Type B pancreatic cell (in vitro differentiated cells): ENCODE data around the gene CORO1A. TPM values are rescaled to one million over a fixed set of nuclear protein-coding genes. Genes with fewer than 3 reads are reported as not detected.
"Not testable (repeated sequence)": the region's sequence is repeated elsewhere in the genome, so short reads cannot be mapped to it uniquely, and the experiment has no call there.

Experiments
- DNase-seq: peaks from one replicate; pipeline ENCODE4 v3.0.0; 2021; ENCODE audit warnings: mixed read lengths; ENCODE audit not compliant: unreplicated experiment; ENCODE audit errors: extremely low spot score
- H3K27ac Mint-ChIP-seq: 2 replicates; pipeline ENCODE4 v1.8.0; 2021; ENCODE audit warnings: mild to moderate bottlenecking, mixed read lengths
- H3K27me3 Mint-ChIP-seq: 2 replicates; pipeline ENCODE4 v1.8.0; 2021; ENCODE audit warnings: mixed read lengths
- H3K36me3 Mint-ChIP-seq: 2 replicates; pipeline ENCODE4 v1.8.0; 2021; ENCODE audit warnings: mixed read lengths
- H3K4me1 Mint-ChIP-seq: one replicate; pipeline ENCODE4 v1.8.0; 2021; ENCODE audit warnings: mixed read lengths; ENCODE audit not compliant: unreplicated experiment
- H3K4me3 Mint-ChIP-seq: 2 replicates; pipeline ENCODE4 v1.8.0; 2021; ENCODE audit warnings: mild to moderate bottlenecking, mixed read lengths
- H3K9me3 Mint-ChIP-seq: 2 replicates; pipeline ENCODE4 v1.8.0; 2021; ENCODE audit warnings: mixed read lengths
- total RNA-seq: library from RNA; stranded (reverse); gene quantifications from 2 replicates; pipeline ENCODE4 v1.2.1, GENCODE V29; 2021; ENCODE audit warnings: low replicate concordance

The CORO1A gene
- total RNA-seq, 1 donor from 2014 or later: 10.8 TPM

- H3K4me3 Mint-ChIP-seq, H3K9me3 Mint-ChIP-seq, H3K27me3 Mint-ChIP-seq, H3K27ac Mint-ChIP-seq, H3K4me1 Mint-ChIP-seq, DNase-seq, H3K36me3 Mint-ChIP-seq: not testable (repeated sequence)
Observed at GRCh38 chr16:30194172-30194925, 10.9 kb downstream of the CORO1A start.

- not testable (repeated sequence) for H3K36me3 Mint-ChIP-seq
Observed at GRCh38 chr16:30197001-30197400, 13.6 kb downstream of the CORO1A start.

DNA sequence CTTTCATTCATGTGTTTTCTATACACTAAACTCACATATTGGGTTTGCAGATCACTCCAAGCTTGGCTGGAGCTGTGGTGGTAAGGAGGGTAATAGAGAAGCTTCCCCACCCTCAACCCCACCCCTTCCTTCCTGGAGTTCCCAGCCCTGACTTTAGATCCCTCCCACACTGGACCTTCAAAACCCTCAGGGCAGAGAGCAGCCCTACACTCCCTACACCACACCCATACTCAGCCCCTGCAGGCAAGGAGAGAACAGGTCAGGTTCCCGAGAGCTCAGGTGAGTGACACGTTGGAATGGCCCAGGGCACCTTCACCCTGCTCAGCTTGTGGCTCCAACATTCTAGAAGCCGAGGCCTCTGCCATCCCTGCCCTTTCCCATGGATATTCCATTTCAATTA, 15.6 kb downstream of the CORO1A start, which contains the start of gene SULT1A3:
TSS of gene SULT1A3 (plus strand) at position 207 of the 400 bp plus-strand sequence. CDS start 1,474 bp downstream, outside the sequence.
- H3K4me3 Mint-ChIP-seq, H3K9me3 Mint-ChIP-seq, H3K27ac Mint-ChIP-seq, H3K4me1 Mint-ChIP-seq, DNase-seq, H3K27me3 Mint-ChIP-seq, H3K36me3 Mint-ChIP-seq: not testable (repeated sequence)

More at GRCh38 chr16:30197001-30197400, 13.6 kb downstream of the CORO1A start:
- H3K9me3 Mint-ChIP-seq, H3K27me3 Mint-ChIP-seq, H3K4me1 Mint-ChIP-seq, H3K4me3 Mint-ChIP-seq, DNase-seq, H3K27ac Mint-ChIP-seq: not testable (repeated sequence)

DNA sequence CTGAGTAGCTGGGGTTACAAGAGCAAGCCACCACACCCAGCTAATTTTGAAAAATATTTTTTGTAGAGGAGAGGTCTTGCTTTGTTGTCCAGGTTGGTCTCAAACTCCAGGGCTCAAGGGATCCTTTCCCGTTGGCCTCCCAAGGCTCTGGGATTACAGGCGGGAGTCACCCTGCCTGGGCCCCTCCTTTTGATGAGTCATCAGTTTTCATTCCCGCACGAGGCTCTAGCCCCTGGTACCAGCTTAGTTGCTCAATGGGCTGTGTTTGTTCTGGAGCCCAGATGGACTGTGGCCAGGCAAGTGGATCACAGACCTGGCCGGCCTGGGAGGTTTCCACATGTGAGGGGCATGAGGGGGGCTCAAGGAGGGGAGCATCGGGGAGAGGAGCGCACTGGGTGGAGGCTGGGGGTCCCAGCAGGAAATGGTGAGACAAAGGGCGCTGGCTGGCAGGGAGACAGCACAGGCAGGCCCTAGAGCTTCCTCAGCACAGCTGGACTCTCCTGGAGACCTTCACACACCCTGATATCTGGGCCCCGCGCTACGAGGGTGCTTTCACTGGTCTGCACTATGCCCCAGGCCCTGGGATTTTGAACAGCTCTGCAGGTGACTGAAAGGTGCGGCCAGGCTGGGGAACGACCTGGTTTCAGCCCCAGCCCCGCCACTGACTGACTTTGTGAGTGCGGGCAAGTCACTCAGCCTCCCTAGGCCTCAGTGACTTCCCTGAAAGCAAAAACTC, 16.4 kb downstream of the CORO1A start:
- H3K27ac Mint-ChIP-seq, H3K4me3 Mint-ChIP-seq, H3K36me3 Mint-ChIP-seq, H3K4me1 Mint-ChIP-seq, H3K9me3 Mint-ChIP-seq, H3K27me3 Mint-ChIP-seq, DNase-seq: not testable (repeated sequence)

DNA sequence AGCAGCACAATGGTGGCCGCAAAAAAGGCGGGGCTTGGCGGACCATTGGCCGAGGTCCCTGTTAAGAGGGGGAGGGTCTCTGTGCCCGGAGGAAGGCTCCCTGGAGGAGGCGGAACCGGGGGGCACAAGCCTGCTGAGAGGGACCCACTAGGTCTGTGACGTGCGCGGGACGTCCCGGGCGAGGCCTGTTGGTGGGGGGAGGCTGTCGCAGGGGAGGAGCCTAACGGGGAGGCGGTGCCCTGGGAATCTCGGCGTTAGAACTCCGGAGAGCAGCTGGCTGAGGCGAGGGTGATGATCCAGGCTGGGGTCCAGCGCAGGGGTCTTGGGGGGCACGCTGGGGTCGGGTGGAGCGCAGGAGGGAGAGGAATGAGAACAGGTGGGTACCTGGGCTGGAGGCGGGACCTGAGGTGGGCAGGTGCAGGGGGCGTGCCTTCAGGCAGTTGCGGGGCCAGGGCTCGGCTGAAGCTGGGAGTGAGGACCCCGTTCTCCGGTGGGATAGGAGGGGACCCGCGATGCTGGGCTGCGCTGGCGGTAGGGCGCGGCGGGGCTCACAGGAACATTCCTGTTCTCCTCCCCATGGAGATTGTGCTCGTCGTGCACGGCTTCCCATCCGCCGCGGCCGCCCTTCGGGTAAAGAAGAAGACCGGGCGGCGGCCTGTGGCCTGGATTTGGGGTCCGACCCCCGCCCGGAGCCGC, 22.3 kb downstream of the CORO1A start:
- DNase-seq: peak; percentile 57
- H3K4me3 Mint-ChIP-seq, H3K27ac Mint-ChIP-seq, H3K4me1 Mint-ChIP-seq, H3K27me3 Mint-ChIP-seq, H3K9me3 Mint-ChIP-seq, H3K36me3 Mint-ChIP-seq: not testable (repeated sequence)

- H3K4me1 Mint-ChIP-seq, H3K27me3 Mint-ChIP-seq, H3K36me3 Mint-ChIP-seq, DNase-seq, H3K27ac Mint-ChIP-seq, H3K9me3 Mint-ChIP-seq, H3K4me3 Mint-ChIP-seq: not testable (repeated sequence)
Observed at GRCh38 chr16:30206252-30206651, 22.9 kb downstream of the CORO1A start.

- not testable (repeated sequence) for H3K27me3 Mint-ChIP-seq, H3K27ac Mint-ChIP-seq, H3K4me3 Mint-ChIP-seq, H3K9me3 Mint-ChIP-seq, H3K36me3 Mint-ChIP-seq, H3K4me1 Mint-ChIP-seq
- DNase-seq: peak; percentile 1
Observed at GRCh38 chr16:30207063-30207704, 23.8 kb downstream of the CORO1A start.

- not testable (repeated sequence) for H3K36me3 Mint-ChIP-seq, H3K4me1 Mint-ChIP-seq, H3K9me3 Mint-ChIP-seq, H3K27me3 Mint-ChIP-seq, H3K4me3 Mint-ChIP-seq, DNase-seq, H3K27ac Mint-ChIP-seq
Observed at GRCh38 chr16:30209032-30209431, 25.6 kb downstream of the CORO1A start.

DNA sequence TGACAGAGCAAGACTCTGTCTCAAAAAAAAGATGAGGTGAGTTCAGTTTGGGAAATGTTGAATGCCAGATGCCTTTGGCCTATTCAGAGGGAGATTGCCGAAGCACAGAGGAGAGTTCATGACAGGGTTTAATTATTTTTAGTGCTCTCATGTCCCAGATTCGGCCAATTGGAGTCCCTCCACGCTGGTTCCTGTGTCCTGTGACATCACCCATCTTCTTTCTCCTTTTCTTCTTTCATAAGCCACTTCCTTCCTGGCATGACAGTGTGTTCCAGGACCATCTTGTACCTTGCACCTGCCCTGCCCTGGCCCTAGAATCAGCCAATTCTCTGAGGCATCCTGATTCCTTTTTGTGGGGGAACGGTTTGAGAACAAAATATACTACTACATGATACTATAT, 28.0 kb downstream of the CORO1A start:
- H3K4me3 Mint-ChIP-seq, H3K27ac Mint-ChIP-seq, H3K27me3 Mint-ChIP-seq, DNase-seq, H3K9me3 Mint-ChIP-seq, H3K36me3 Mint-ChIP-seq, H3K4me1 Mint-ChIP-seq: not testable (repeated sequence)

- not testable (repeated sequence) for H3K36me3 Mint-ChIP-seq, H3K4me1 Mint-ChIP-seq, H3K9me3 Mint-ChIP-seq, H3K27ac Mint-ChIP-seq, H3K4me3 Mint-ChIP-seq, H3K27me3 Mint-ChIP-seq
- peak; percentile 27 for DNase-seq
Observed at GRCh38 chr16:30217082-30217481, 33.7 kb downstream of the CORO1A start.

Other genes with a start within 250 kb of the CORO1A start
- 72.4 and 73.5 TPM in 2 replicates for gene TMEM219, start 221.5 kb upstream of the CORO1A start, total RNA-seq
- 42.6 and 52.4 TPM in 2 replicates for gene TAOK2, start 209.7 kb upstream of the CORO1A start, total RNA-seq
- 13.7 and 20.9 TPM in 2 replicates for gene HIRIP3, start 188.0 kb upstream of the CORO1A start, total RNA-seq
- gene INO80E, start 187.4 kb upstream of the CORO1A start, total RNA-seq: 52.8 and 78.7 TPM in 2 replicates
- 6.9 and 9.7 TPM in 2 replicates for gene DOC2A, start 172.6 kb upstream of the CORO1A start, total RNA-seq
- not detected in 2 replicates for gene C16orf92, start 160.4 kb upstream of the CORO1A start, total RNA-seq
- 0.31 and 2.1 TPM in 2 replicates for gene TLCD3B, start 152.3 kb upstream of the CORO1A start, total RNA-seq
- gene ALDOA, start 117.8 kb upstream of the CORO1A start, total RNA-seq: 620 and 1,017 TPM in 2 replicates
- 128 and 155 TPM in 2 replicates for gene PPP4C, start 107.6 kb upstream of the CORO1A start, total RNA-seq
- 1.6 TPM in 2 replicates for gene TBX6, start 91.7 kb upstream of the CORO1A start, total RNA-seq
- 37.9 and 61.9 TPM in 2 replicates for gene YPEL3, start 87.4 kb upstream of the CORO1A start, total RNA-seq
- gene GDPD3, start 70.1 kb upstream of the CORO1A start, total RNA-seq: 19.7 and 23.2 TPM in 2 replicates
- 79.6 and 88.0 TPM in 2 replicates for gene MAPK3, start 60.4 kb upstream of the CORO1A start, total RNA-seq
- gene BOLA2B, start 10.1 kb downstream of the CORO1A start, total RNA-seq: 82.9 and 148 TPM in 2 replicates
- gene SLX1A, start 10.3 kb downstream of the CORO1A start, total RNA-seq: 27.6 and 28.0 TPM in 2 replicates
- 27.7 and 33.0 TPM in 2 replicates for gene SULT1A3, start 15.7 kb downstream of the CORO1A start, total RNA-seq
- 9.1 and 15.3 TPM in 2 replicates for gene NPIPB13, start 64.9 kb downstream of the CORO1A start, total RNA-seq
- gene CD2BP2, start 171.7 kb downstream of the CORO1A start, total RNA-seq: 64.6 and 68.9 TPM in 2 replicates
- gene TBC1D10B, start 186.9 kb downstream of the CORO1A start, total RNA-seq: 46.8 and 50.0 TPM in 2 replicates
- 10.4 and 21.7 TPM in 2 replicates for gene MYL11, start 191.2 kb downstream of the CORO1A start, total RNA-seq
- gene SEPTIN1, start 199.0 kb downstream of the CORO1A start, total RNA-seq: 1.4 and 2.3 TPM in 2 replicates
- gene ZNF48, start 211.8 kb downstream of the CORO1A start, total RNA-seq: 14.5 and 21.1 TPM in 2 replicates
- 4.7 and 15.5 TPM in 2 replicates for gene ZNF771, start 224.0 kb downstream of the CORO1A start, total RNA-seq
- gene DCTPP1, start 246.4 kb downstream of the CORO1A start, total RNA-seq: 41.8 and 62.1 TPM in 2 replicates